Measurements from ENCODE around the gene LSAMP. TPM values are rescaled to one million over a fixed set of nuclear protein-coding genes. Genes with fewer than 3 reads are reported as not detected.

Gene LSAMP
- total and polyA plus RNA-seq, 2 of the 4 experiments (the other 2 are of a cell fraction), result 7.9 to 8.0 TPM

- no peak overlapping the region; the same call in 1 of the 2 replicates for H3K56ac ChIP-seq (ENCODE audit: extremely low read depth, insufficient read depth, low read length)
- peak overlapping the region; percentile 38; the same call in 1 of the 2 replicates for H3K4ac ChIP-seq (ENCODE audit: low read depth, low read length)
- no CpG with 5 or more reads among the region's 2 CpGs for WGBS, 2 experiments (ENCODE audit: extremely low coverage in 2 of 2, insufficient read length in 1 of 2)
- no peak for DNase-seq
- peaks cover 1% of the 10 kb centered on the region; the same call in 1 of the 2 replicates for H3K9me1 ChIP-seq (ENCODE audit: insufficient read depth, low read length)
- H2AFZ ChIP-seq (replicated peaks; ENCODE audit: low read length, poor library complexity), result no peak overlapping the region
- H4K91ac ChIP-seq (ENCODE audit: insufficient read depth, low read depth, low read length), result peak overlapping the region; percentile 60
- BruUV-seq (replicated peaks), result no TSS peak
- H4K20me1 ChIP-seq (ENCODE audit: insufficient read depth, low read length), result no peaks in the 10 kb centered on the region
- H3K4me1 ChIP-seq (ENCODE audit: control insufficient read depth, insufficient read depth, low read length), result peaks cover 18% of the 10 kb centered on the region
- intact Hi-C loops (cut with micrococcal nuclease), result loop anchor here (10.0 kb wide), 1 partner anchor 61 kb away; no protein-coding TSS in a partner anchor
- in situ Hi-C loops (cut with MboI; ENCODE audit: low sequenced_read_pairs), result loop anchor here (25.0 kb wide), 2 partner anchors 967 to 1442 kb away; no protein-coding TSS in a partner anchor
- ATAC-seq (ENCODE audit: low read depth), result no peak
- H3K27ac ChIP-seq (ENCODE audit: insufficient read depth, low read length), result peak overlapping the region; percentile 57; the same call in 1 of the 2 replicates
- peak overlapping the region; percentile 63 for H2BK20ac ChIP-seq (ENCODE audit: low read depth, low read length)
- H3K79me1 ChIP-seq (ENCODE audit: low read depth in 1 of 2, low read length in 2 of 2), result no peaks in the 10 kb centered on the region
- H2AK5ac ChIP-seq (ENCODE audit: low read depth, low read length), result 0 out of 2 replicates have a peak overlapping the region, but pooled peaks have one; percentile 3
- no peak for TF ChIP-seq CEBPB (IDR thresholded peaks at IDR 0.05; ENCODE audit: low read depth, low read length)
- no peak for TF ChIP-seq POLR2A (IDR thresholded peaks at IDR 0.05; ENCODE audit: low read depth, low read length)
- TF ChIP-seq BHLHE40 (IDR thresholded peaks at IDR 0.05; ENCODE audit: low read depth, low read length), result no peak
- TF ChIP-seq CTCF (conservative IDR thresholded peaks at IDR 0.05; ENCODE audit: low read depth, low read length), result no peak
- TF ChIP-seq, protein P1, sequence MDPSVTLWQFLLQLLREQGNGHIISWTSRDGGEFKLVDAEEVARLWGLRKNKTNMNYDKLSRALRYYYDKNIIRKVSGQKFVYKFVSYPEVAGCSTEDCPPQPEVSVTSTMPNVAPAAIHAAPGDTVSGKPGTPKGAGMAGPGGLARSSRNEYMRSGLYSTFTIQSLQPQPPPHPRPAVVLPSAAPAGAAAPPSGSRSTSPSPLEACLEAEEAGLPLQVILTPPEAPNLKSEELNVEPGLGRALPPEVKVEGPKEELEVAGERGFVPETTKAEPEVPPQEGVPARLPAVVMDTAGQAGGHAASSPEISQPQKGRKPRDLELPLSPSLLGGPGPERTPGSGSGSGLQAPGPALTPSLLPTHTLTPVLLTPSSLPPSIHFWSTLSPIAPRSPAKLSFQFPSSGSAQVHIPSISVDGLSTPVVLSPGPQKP (IDR thresholded peaks at IDR 0.05; ENCODE audit: borderline replicate concordance, low read depth, low read length), result no peak
- TF ChIP-seq FOS (IDR thresholded peaks at IDR 0.05; ENCODE audit: low read depth, low read length), result no peak
- no peak for TF ChIP-seq SMC3 (IDR thresholded peaks at IDR 0.05; ENCODE audit: low read depth, low read length)
- dilution Hi-C loops (cut with HindIII; ENCODE audit: low sequenced_read_pairs, unreplicated experiment), result no loop called here
- H2BK120ac ChIP-seq (ENCODE audit: low read depth, low read length), result peak overlapping the region; percentile 85
- H4K5ac ChIP-seq (ENCODE audit: low read depth, low read length), result peak overlapping the region; percentile 98; the same call in 1 of the 2 replicates
- H3K36me3 ChIP-seq (ENCODE audit: control insufficient read depth, insufficient read depth, low read length), result no peaks in the 10 kb centered on the region
- H3K14ac ChIP-seq (replicated peaks; ENCODE audit: low read depth, low read length), result 0 out of 2 replicates have a peak overlapping the region, but pooled peaks have one; percentile 17
- peak overlapping the region; percentile 30 to 44 for H4K8ac ChIP-seq (ENCODE audit: low read depth in 2 of 2, low read length in 2 of 2)
- H3K4me3 ChIP-seq (ENCODE audit: insufficient read depth, low read depth, low read length), result no peak overlapping the region
- H3K18ac ChIP-seq (ENCODE audit: low read depth, low read length), result peak overlapping the region; percentile 100
- H2BK15ac ChIP-seq (ENCODE audit: low read depth, low read length), result peak overlapping the region; percentile 32; the same call in 1 of the 3 replicates
- H3K23ac ChIP-seq (ENCODE audit: low read depth, low read length), result peak overlapping the region; percentile 53
- H2AK9ac ChIP-seq (replicated peaks; ENCODE audit: low read depth, low read length, poor library complexity), result no peak overlapping the region
- peak overlapping the region; percentile 34; the same call in 1 of the 2 replicates for H3K4me2 ChIP-seq (ENCODE audit: low read depth, low read length)
- H3K9ac ChIP-seq (ENCODE audit: low read depth, low read length), result no peak overlapping the region; the same call in 1 of the 2 replicates
- POLR2A ChIA-PET (ENCODE audit: unreplicated experiment), result no interaction called here
- no peaks in the 10 kb centered on the region for H3K9me3 ChIP-seq (ENCODE audit: control insufficient read depth, insufficient read depth, low read length)
- CTCF ChIA-PET, result interaction anchor here (1.2 kb wide), 1 partner anchor 20 kb away, joined by 6 read pairs; no protein-coding TSS in a partner anchor
- H3K27me3 ChIP-seq (ENCODE audit: control insufficient read depth, insufficient read depth, low read length), result no peaks in the 10 kb centered on the region
- peak overlapping the region; percentile 94 for H2BK5ac ChIP-seq (ENCODE audit: low read depth, low read length, poor library complexity, severe bottlenecking)
Observed at GRCh38 chr3:115804200-115804599, 641.1 kb downstream of the LSAMP start.
